SK-N-MC (cell line): Measurements from ENCODE around the gene MVD.

Experiments used
- FOXP2 ChIP-seq: optimal IDR thresholded peaks from 2 replicates; pipeline ENCODE3; 2011; ENCODE audit warnings: mild to moderate bottlenecking, moderate library complexity; ENCODE audit not compliant: insufficient read depth; ENCODE audit errors: extremely low read length, control extremely low read depth
- POLR2AphosphoS5 ChIP-seq: IDR thresholded peaks from 2 replicates; pipeline ENCODE4 v1.6.1; 2012; ENCODE audit warnings: mild to moderate bottlenecking, low read depth, low read length, borderline replicate concordance

DNA sequence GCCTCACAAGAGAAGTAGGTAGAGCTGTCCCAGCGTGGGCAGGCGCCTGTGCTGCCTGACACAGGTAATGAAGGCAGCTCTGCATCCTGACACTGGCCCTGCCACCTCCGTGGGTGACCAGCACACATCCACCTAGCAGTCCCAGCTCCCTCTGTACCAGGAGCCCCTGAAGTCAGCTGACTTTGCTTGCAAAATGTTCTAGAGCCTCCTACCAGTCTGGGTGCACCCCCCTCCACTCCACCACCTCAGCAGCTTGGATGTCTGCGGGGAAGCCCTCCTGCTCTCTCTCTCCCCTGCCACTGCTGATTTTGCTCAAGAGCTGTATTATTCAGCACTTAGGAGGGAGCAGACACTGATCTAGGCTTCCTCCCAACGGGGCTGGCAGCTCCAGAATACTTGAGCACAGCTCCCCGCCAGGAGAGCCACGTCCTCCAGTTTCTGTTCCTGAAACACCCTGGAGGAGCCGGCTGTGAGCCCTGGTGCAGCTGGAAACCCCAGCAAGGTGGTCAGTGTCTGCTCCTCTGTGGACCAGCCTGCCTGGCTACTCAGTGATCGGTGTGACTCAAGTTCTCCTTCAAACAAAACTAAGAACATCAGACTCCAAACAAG is 42.3 kb upstream of the MVD start:
- TF ChIP-seq POLR2AphosphoS5 = no peak
- TF ChIP-seq FOXP2 = no peak
